SH-SY5Y (cell line): ENCODE results near the gene KRTAP5-1.

Source experiments
- GATA2 ChIP-seq: IDR thresholded peaks from 2 replicates; pipeline ENCODE4 v1.6.1; 2011; ENCODE audit warnings: mild to moderate bottlenecking, low read depth, low read length
- GATA3 ChIP-seq: IDR thresholded peaks from 2 replicates; pipeline ENCODE4 v1.6.1; 2011; ENCODE audit warnings: low read depth, mild to moderate bottlenecking, low read length, moderate library complexity

- TF ChIP-seq GATA3 (no peak), GATA2 (no peak)
Measured at GRCh38 chr11:1545432-1545831, 39.7 kb downstream of the KRTAP5-1 start.
